ENCODE data around the gene HMGCS1.

GRCh38 chr5:43315682-43316081, 2.5 kb upstream of the HMGCS1 start:
- no peak for TF ChIP-seq POLR2AphosphoS5 (IDR thresholded peaks at IDR 0.05)
- no peak for TF ChIP-seq POLR2A (IDR thresholded peaks at IDR 0.05; ENCODE audit: low read depth)
- TF ChIP-seq CTCF (IDR thresholded peaks at IDR 0.05): no peak
- no peak for TF ChIP-seq EP300 (IDR thresholded peaks at IDR 0.05)
